HCT116 (cell line): ENCODE results near the gene AGER. TPM values are rescaled to one million over a fixed set of nuclear protein-coding genes. Genes with fewer than 3 reads are reported as not detected.

ENCODE experiments used
- ATF3 ChIP-seq: IDR thresholded peaks from 2 replicates; pipeline ENCODE4 v1.6.1; 2012
- CEBPB ChIP-seq: IDR thresholded peaks from 2 replicates; pipeline ENCODE4 v1.6.1; 2012; ENCODE audit warnings: low read depth
- EGR1 ChIP-seq: IDR thresholded peaks from 2 replicates; pipeline ENCODE4 v1.6.1; 2012; ENCODE audit warnings: low read depth
- EZH2 ChIP-seq: fragments of 200-600 bp; sonication (generic); IDR thresholded peaks from 2 replicates; pipeline ENCODE4 v1.6.1; 2017; ENCODE audit warnings: antibody characterized with exemption, mixed run types
- EZH2phosphoT487 ChIP-seq: fragments of 200-600 bp; IDR thresholded peaks from 2 replicates; pipeline ENCODE4 v1.6.1; 2018; ENCODE audit warnings: antibody characterized with exemption, borderline replicate concordance
- POLR2A ChIP-seq: IDR thresholded peaks from 2 replicates; pipeline ENCODE4 v1.7.0; 2011; ENCODE audit warnings: borderline replicate concordance; ENCODE audit not compliant: insufficient read depth, insufficient read length; ENCODE audit errors: extremely low read depth
- POLR2AphosphoS5 ChIP-seq: IDR thresholded peaks from 2 replicates; pipeline ENCODE4 v1.6.1; 2011; ENCODE audit warnings: mild to moderate bottlenecking, low read depth, low read length, moderate library complexity
- SIN3A ChIP-seq: IDR thresholded peaks from 2 replicates; pipeline ENCODE4 v1.6.1; 2012; ENCODE audit warnings: low read depth
- SP1 ChIP-seq: IDR thresholded peaks from 2 replicates; pipeline ENCODE4 v1.6.1; 2012; ENCODE audit warnings: low read depth
- SRF ChIP-seq: IDR thresholded peaks from 2 replicates; pipeline ENCODE4 v1.6.1; 2012; ENCODE audit warnings: low read depth
- TCF7L2 ChIP-seq: IDR thresholded peaks from 2 replicates; pipeline ENCODE4 v1.7.0; 2011; ENCODE audit warnings: borderline replicate concordance, inconsistent platforms; ENCODE audit not compliant: insufficient read depth, insufficient read length; ENCODE audit errors: extremely low read depth
- YY1 ChIP-seq: IDR thresholded peaks from 2 replicates; pipeline ENCODE4 v1.6.1; 2011; ENCODE audit warnings: low read length, low read depth, moderate library complexity, mild to moderate bottlenecking; ENCODE audit not compliant: insufficient replicate concordance; ENCODE audit errors: extremely low read depth
- ZBTB33 ChIP-seq: IDR thresholded peaks from 2 replicates; pipeline ENCODE4 v1.6.1; 2011; ENCODE audit warnings: mild to moderate bottlenecking, low read length, moderate library complexity; ENCODE audit not compliant: insufficient replicate concordance; ENCODE audit errors: extremely low read depth
- ZNF274 ChIP-seq: fragments of 200-500 bp; sonication (Bioruptor generic); IDR thresholded peaks from 2 replicates; pipeline ENCODE4 v1.6.1; 2014; ENCODE audit warnings: mild to moderate bottlenecking, low read depth, low read length, inconsistent platforms
- total RNA-seq: library from RNA; stranded (reverse); gene quantifications from one replicate; pipeline ENCODE4 v1.2.1, GENCODE V29; 2021; ENCODE audit not compliant: unreplicated experiment

AGER gene
- total RNA-seq, 1 experiment from 2014 or later, result 22.6 TPM

- TF ChIP-seq TCF7L2 (peak; percentile 10), EZH2phosphoT487 (no peak), POLR2A (peak; percentile 18), EGR1 (0 out of 2 replicates have a peak, but pooled peaks have one; percentile 39), YY1 (peak; percentile 63), SIN3A (peak; percentile 86), CEBPB (no peak), SP1 (peak; percentile 89), EZH2 (no peak), ZBTB33 (peak; percentile 68), ATF3 (no peak), POLR2AphosphoS5 (peak; percentile 78), ZNF274 (no peak), SRF (peak; percentile 83; the same call in 1 of the 2 replicates)
Observed at GRCh38 chr6:32153564-32154513, 30.2 kb downstream of the AGER start, which contains the start of gene PPT2 (continued).
